Naive B cell (primary cell): ENCODE measurements around the gene MAML2. TPM values are rescaled to one million over a fixed set of nuclear protein-coding genes. Genes with fewer than 3 reads are reported as not detected.

Experiments used
- ATAC-seq, 2 donors: fragments of 150-1000 bp; cut with Tn5 transposase; 2 replicates each; pipeline ENCODE4 v1.10.0; 2021; ENCODE audit warnings: low read depth in 2 of 2, mild to moderate bottlenecking in 2 of 2, moderate library complexity in 2 of 2
- DNase-seq: peaks from one replicate; pipeline ENCODE4 v3.0.0; 2022
- H3K27ac Mint-ChIP-seq, 6 donors: one replicate each; pipeline ENCODE4 v1.8.0; 2020 to 2022; ENCODE audit warnings: mild to moderate bottlenecking in 6 of 6, mixed read lengths in 6 of 6, moderate library complexity in 5 of 6, inconsistent platforms in 2 of 6
- H3K27me3 Mint-ChIP-seq, 3 donors: one replicate each; pipeline ENCODE4 v1.8.0; 2021 to 2022; ENCODE audit warnings: mixed read lengths in 3 of 3, mild to moderate bottlenecking in 1 of 3
- H3K36me3 Mint-ChIP-seq, 2 donors: one replicate each; pipeline ENCODE4 v1.8.0; 2020 to 2022; ENCODE audit warnings: mixed read lengths in 2 of 2, inconsistent platforms in 1 of 2, mild to moderate bottlenecking in 1 of 2
- H3K4me1 Mint-ChIP-seq, 3 donors: one replicate each; pipeline ENCODE4 v1.8.0; 2020 to 2022; ENCODE audit warnings: mixed read lengths in 3 of 3, inconsistent platforms in 1 of 3, mild to moderate bottlenecking in 1 of 3, moderate library complexity in 1 of 3
- H3K4me3 Mint-ChIP-seq, 8 donors: one replicate each; pipeline ENCODE4 v1.8.0; 2020 to 2022; ENCODE audit warnings: mild to moderate bottlenecking in 8 of 8, mixed read lengths in 8 of 8, moderate library complexity in 8 of 8, inconsistent platforms in 2 of 8
- H3K9me3 Mint-ChIP-seq, 7 donors: one replicate each; pipeline ENCODE4 v1.8.0; 2020 to 2022; ENCODE audit warnings: mixed read lengths in 7 of 7, mild to moderate bottlenecking in 5 of 7, inconsistent platforms in 2 of 7, moderate library complexity in 1 of 7
- polyA plus RNA-seq, 6 donors: library from polyadenylated mRNA; unstranded; fragments of 300-500 nt; fragmentation: Illumina TruSeq; gene quantifications; one replicate each; pipeline ENCODE4 v1.2.3, GENCODE V29; 2021; ENCODE audit warnings: low read depth in 6 of 6

MAML2 gene
- polyA plus RNA-seq, 6 donors from 2014 or later = 0.06 to 9.0 (median 3.5) TPM

- DNase-seq (no peak), ATAC-seq (no peak)
- peak overlapping the region in 4 of 6 donors; percentile 71 to 93 (median 76) for H3K27ac Mint-ChIP-seq
- no peaks in the 10 kb centered on the region for H3K9me3 Mint-ChIP-seq
- H3K27me3 Mint-ChIP-seq = no peaks in the 10 kb centered on the region
- peaks cover 32 to 45% (median 44%) of the 10 kb centered on the region in 3 donors for H3K4me1 Mint-ChIP-seq
- H3K36me3 Mint-ChIP-seq = peaks cover 6 to 18% of the 10 kb centered on the region in 2 donors
- peak overlapping the region in 2 of 8 donors; percentile 4 to 39 for H3K4me3 Mint-ChIP-seq
These were observed 268.3 kb downstream of the MAML2 start for GRCh38 chr11:96074551-96075310.

GRCh38 chr11:96073536-96073935, 269.5 kb downstream of the MAML2 start:
- H3K4me3 Mint-ChIP-seq = no peak overlapping the region

GRCh38 chr11:96072592-96072991, 270.4 kb downstream of the MAML2 start:
- ATAC-seq = no peak
- peak overlapping the region in 1 of 8 donors; percentile 7 for H3K4me3 Mint-ChIP-seq
- DNase-seq = no peak
- no peaks in the 10 kb centered on the region for H3K9me3 Mint-ChIP-seq
- H3K27me3 Mint-ChIP-seq = no peaks in the 10 kb centered on the region
- H3K27ac Mint-ChIP-seq = peak overlapping the region in 3 of 6 donors; percentile 52 to 69 (median 66)
- H3K36me3 Mint-ChIP-seq = peaks cover 0 to 18% of the 10 kb centered on the region in 2 donors
- peaks cover 30 to 48% (median 43%) of the 10 kb centered on the region in 3 donors for H3K4me1 Mint-ChIP-seq

More at GRCh38 chr11:96073536-96073935, 269.5 kb downstream of the MAML2 start:
- H3K27ac Mint-ChIP-seq = peak overlapping the region in 2 of 6 donors; percentile 74 to 75
- H3K4me1 Mint-ChIP-seq = peaks cover 34 to 47% (median 40%) of the 10 kb centered on the region in 3 donors
- H3K27me3 Mint-ChIP-seq = no peaks in the 10 kb centered on the region
- H3K36me3 Mint-ChIP-seq = peaks cover 6 to 18% of the 10 kb centered on the region in 2 donors
- DNase-seq (no peak), ATAC-seq (no peak)
- no peaks in the 10 kb centered on the region for H3K9me3 Mint-ChIP-seq

- Mint-ChIP-seq H3K36me3 (peaks cover 0 to 18% of the 10 kb centered on the region in 2 donors), H3K9me3 (no peaks in the 10 kb centered on the region), H3K4me1 (peaks cover 28 to 34% (median 32%) of the 10 kb centered on the region in 3 donors), H3K27me3 (no peaks in the 10 kb centered on the region), H3K27ac (peak overlapping the region in 1 of 6 donors; percentile 19), H3K4me3 (no peak overlapping the region)
- no peak for ATAC-seq
- DNase-seq = no peak
These were observed 272.5 kb downstream of the MAML2 start for GRCh38 chr11:96070453-96070852.

GRCh38 chr11:96067160-96067559, 275.8 kb downstream of the MAML2 start:
- H3K9me3 Mint-ChIP-seq = no peaks in the 10 kb centered on the region
- no peak overlapping the region for H3K4me3 Mint-ChIP-seq
- ATAC-seq = no peak
- H3K27me3 Mint-ChIP-seq = no peaks in the 10 kb centered on the region
- DNase-seq = no peak
- peak overlapping the region in 1 of 6 donors; percentile 17 for H3K27ac Mint-ChIP-seq
- H3K4me1 Mint-ChIP-seq = peaks cover 20 to 31% (median 24%) of the 10 kb centered on the region in 3 donors
- peaks cover 0 to 13% of the 10 kb centered on the region in 2 donors for H3K36me3 Mint-ChIP-seq

GRCh38 chr11:96065379-96065778, 277.6 kb downstream of the MAML2 start:
- ATAC-seq (no peak), DNase-seq (no peak)
- Mint-ChIP-seq H3K4me3 (no peak overlapping the region), H3K27me3 (no peaks in the 10 kb centered on the region), H3K27ac (no peak overlapping the region), H3K4me1 (peaks cover 20 to 28% (median 26%) of the 10 kb centered on the region in 3 donors), H3K36me3 (no peaks in the 10 kb centered on the region), H3K9me3 (no peaks in the 10 kb centered on the region)

- H3K4me1 Mint-ChIP-seq = peaks cover 17 to 29% (median 26%) of the 10 kb centered on the region in 3 donors
- DNase-seq (no peak), ATAC-seq (no peak)
- no peaks in the 10 kb centered on the region for H3K27me3 Mint-ChIP-seq
- H3K9me3 Mint-ChIP-seq = no peaks in the 10 kb centered on the region
- H3K4me3 Mint-ChIP-seq = no peak overlapping the region
- H3K27ac Mint-ChIP-seq = no peak overlapping the region
- H3K36me3 Mint-ChIP-seq = no peaks in the 10 kb centered on the region
These were observed 279.1 kb downstream of the MAML2 start for GRCh38 chr11:96063886-96064285.

GRCh38 chr11:96063053-96063452, 279.9 kb downstream of the MAML2 start:
- H3K9me3 Mint-ChIP-seq = no peaks in the 10 kb centered on the region
- H3K4me3 Mint-ChIP-seq = no peak overlapping the region
- H3K27ac Mint-ChIP-seq = peak overlapping the region in 1 of 6 donors; percentile 90
- DNase-seq (no peak), ATAC-seq (no peak)
- H3K36me3 Mint-ChIP-seq = no peaks in the 10 kb centered on the region
- H3K27me3 Mint-ChIP-seq = no peaks in the 10 kb centered on the region
- peaks cover 12 to 28% (median 21%) of the 10 kb centered on the region in 3 donors for H3K4me1 Mint-ChIP-seq

GRCh38 chr11:96062134-96062533, 280.9 kb downstream of the MAML2 start:
- peak; percentile 40 to 45 for ATAC-seq
- peaks cover 11 to 31% (median 17%) of the 10 kb centered on the region in 3 donors for H3K4me1 Mint-ChIP-seq

GRCh38 chr11:96061730-96062129, 281.3 kb downstream of the MAML2 start:
- Mint-ChIP-seq H3K9me3 (no peaks in the 10 kb centered on the region), H3K4me1 (peaks cover 11 to 29% (median 14%) of the 10 kb centered on the region in 3 donors), H3K27ac (no peak overlapping the region), H3K36me3 (no peaks in the 10 kb centered on the region), H3K4me3 (no peak overlapping the region), H3K27me3 (no peaks in the 10 kb centered on the region)
- DNase-seq = no peak
- ATAC-seq = no peak

More at GRCh38 chr11:96062134-96062533, 280.9 kb downstream of the MAML2 start:
- no peak overlapping the region for H3K4me3 Mint-ChIP-seq
- H3K27me3 Mint-ChIP-seq = no peaks in the 10 kb centered on the region
- H3K36me3 Mint-ChIP-seq = no peaks in the 10 kb centered on the region
- no peak for DNase-seq
- peak overlapping the region in 1 of 6 donors; percentile 34 for H3K27ac Mint-ChIP-seq
- H3K9me3 Mint-ChIP-seq = no peaks in the 10 kb centered on the region

GRCh38 chr11:96061069-96061468, 281.9 kb downstream of the MAML2 start:
- Mint-ChIP-seq H3K9me3 (no peaks in the 10 kb centered on the region), H3K4me1 (peaks cover 9 to 24% (median 11%) of the 10 kb centered on the region in 3 donors), H3K27me3 (no peaks in the 10 kb centered on the region), H3K36me3 (no peaks in the 10 kb centered on the region), H3K27ac (peak overlapping the region in 1 of 6 donors; percentile 29), H3K4me3 (no peak overlapping the region)
- DNase-seq (no peak), ATAC-seq (no peak)

GRCh38 chr11:96057502-96057901, 285.5 kb downstream of the MAML2 start:
- no peak for ATAC-seq
- Mint-ChIP-seq H3K4me3 (no peak overlapping the region), H3K27ac (peak overlapping the region in 4 of 6 donors; percentile 12 to 66 (median 46)), H3K27me3 (no peaks in the 10 kb centered on the region), H3K36me3 (peaks cover 0 to 9% of the 10 kb centered on the region in 2 donors), H3K9me3 (no peaks in the 10 kb centered on the region), H3K4me1 (peaks cover 26 to 29% (median 29%) of the 10 kb centered on the region in 3 donors)
- no peak for DNase-seq

- Mint-ChIP-seq H3K4me1 (peaks cover 23 to 26% (median 25%) of the 10 kb centered on the region in 3 donors), H3K27ac (peak overlapping the region in 2 of 6 donors; percentile 16 to 34), H3K36me3 (peaks cover 0 to 12% of the 10 kb centered on the region in 2 donors), H3K27me3 (no peaks in the 10 kb centered on the region), H3K9me3 (no peaks in the 10 kb centered on the region), H3K4me3 (no peak overlapping the region)
- no peak for DNase-seq
- no peak for ATAC-seq
These were observed 286.4 kb downstream of the MAML2 start for GRCh38 chr11:96056576-96056975.
